GM19023 (cell line): ENCODE results near the gene BCKDK.

Experiments
- ATAC-seq: cut with Tn5 transposase; IDR thresholded peaks from one replicate; pipeline ENCODE4 v1.9.1; 2021; ENCODE audit warnings: mild to moderate bottlenecking, moderate library complexity; ENCODE audit not compliant: unreplicated experiment

Gene BCKDK

GRCh38 chr16:31080035-31080629, 28.1 kb upstream of the BCKDK start:
- no peak for ATAC-seq

GRCh38 chr16:31080756-31081419, 27.3 kb upstream of the BCKDK start:
- ATAC-seq = no peak

- no peak for ATAC-seq
These were observed 26.5 kb upstream of the BCKDK start for GRCh38 chr16:31081428-31082351.

- no peak for ATAC-seq
These were observed 25.7 kb upstream of the BCKDK start for GRCh38 chr16:31082368-31083045.

GRCh38 chr16:31083081-31083480, 25.1 kb upstream of the BCKDK start:
- no peak for ATAC-seq

- no peak for ATAC-seq
These were observed 24.6 kb upstream of the BCKDK start for GRCh38 chr16:31083556-31083955.

- no peak for ATAC-seq
These were observed 24.2 kb upstream of the BCKDK start for GRCh38 chr16:31083981-31084380.

- no peak for ATAC-seq
These were observed 23.4 kb upstream of the BCKDK start for GRCh38 chr16:31084584-31085302.

- no peak for ATAC-seq
These were observed 22.8 kb upstream of the BCKDK start for GRCh38 chr16:31085411-31085810.

GRCh38 chr16:31085873-31086628, 22.1 kb upstream of the BCKDK start:
- no peak for ATAC-seq

GRCh38 chr16:31086629-31086906, 21.6 kb upstream of the BCKDK start:
- ATAC-seq = no peak

GRCh38 chr16:31087481-31087880, 20.7 kb upstream of the BCKDK start:
- ATAC-seq = no peak

GRCh38 chr16:31087971-31088370, 20.2 kb upstream of the BCKDK start:
- ATAC-seq = no peak

- no peak for ATAC-seq
These were observed 19.6 kb upstream of the BCKDK start, which contains the start of gene PRSS53 for GRCh38 chr16:31088459-31089183. TSS of gene PRSS53 (minus strand) at chr16:31088943. CDS start at chr16:31088809, 134 bp downstream.

GRCh38 chr16:31089199-31089598, 19.0 kb upstream of the BCKDK start:
- ATAC-seq = no peak

GRCh38 chr16:31090540-31090939, 17.6 kb upstream of the BCKDK start:
- no peak for ATAC-seq

- no peak for ATAC-seq
These were observed 15.9 kb upstream of the BCKDK start for GRCh38 chr16:31092330-31092729.

GRCh38 chr16:31093132-31093703, 15.0 kb upstream of the BCKDK start:
- no peak for ATAC-seq

- ATAC-seq = no peak
These were observed 14.1 kb upstream of the BCKDK start for GRCh38 chr16:31094088-31094423.
